Transverse colon (tissue), 4 donors: ENCODE measurements around the gene RAP1GAP2.

ENCODE experiments used
- EP300 ChIP-seq: sonication (generic); formaldehyde crosslinking; IDR thresholded peaks from one replicate; pipeline ENCODE4 v1.6.1; 2017; ENCODE audit warnings: antibody characterized with exemption, low read depth
- POLR2A ChIP-seq: fragments of 450-650 bp; IDR thresholded peaks from one replicate; pipeline ENCODE4 v1.6.1; 2016; ENCODE audit warnings: antibody characterized with exemption, mild to moderate bottlenecking, moderate library complexity
- POLR2AphosphoS5 ChIP-seq, 3 donors: sonication (generic); formaldehyde crosslinking; IDR thresholded peaks; one replicate each; pipeline ENCODE4 v1.6.1; 2016; ENCODE audit warnings: antibody characterized with exemption in 3 of 3
- TF ChIP-seq, protein P1 (sequence below), 5 experiments: fragments of 200-600 bp in 3 of 5; fragments of 450-650 bp in 2 of 5; sonication (generic) in 3 of 5; IDR thresholded peaks; 1 replicate in 2 of 5; 2 replicates in 3 of 5; pipeline ENCODE4 v1.5.1; 2016 to 2017; ENCODE audit warnings: antibody characterized with exemption in 5 of 5, inconsistent platforms in 3 of 5, mild to moderate bottlenecking in 2 of 5, moderate library complexity in 1 of 5

DNA sequence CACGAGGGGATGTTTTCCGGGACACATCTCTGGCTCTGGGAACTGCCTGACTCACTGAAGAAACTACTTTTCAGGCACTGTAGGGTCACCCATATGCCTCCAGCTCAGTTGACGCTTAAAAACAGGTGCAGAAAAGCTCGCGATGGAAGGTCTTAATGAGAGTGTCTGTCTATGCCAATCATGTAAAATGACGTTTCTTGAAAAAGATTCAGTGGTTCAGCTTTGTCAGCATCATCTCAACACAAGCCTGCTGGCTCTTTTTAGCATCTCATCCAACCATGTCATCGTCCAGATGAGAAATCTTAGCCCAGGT lies 239.7 kb downstream of the RAP1GAP2 start:
- TF ChIP-seq, protein P1, sequence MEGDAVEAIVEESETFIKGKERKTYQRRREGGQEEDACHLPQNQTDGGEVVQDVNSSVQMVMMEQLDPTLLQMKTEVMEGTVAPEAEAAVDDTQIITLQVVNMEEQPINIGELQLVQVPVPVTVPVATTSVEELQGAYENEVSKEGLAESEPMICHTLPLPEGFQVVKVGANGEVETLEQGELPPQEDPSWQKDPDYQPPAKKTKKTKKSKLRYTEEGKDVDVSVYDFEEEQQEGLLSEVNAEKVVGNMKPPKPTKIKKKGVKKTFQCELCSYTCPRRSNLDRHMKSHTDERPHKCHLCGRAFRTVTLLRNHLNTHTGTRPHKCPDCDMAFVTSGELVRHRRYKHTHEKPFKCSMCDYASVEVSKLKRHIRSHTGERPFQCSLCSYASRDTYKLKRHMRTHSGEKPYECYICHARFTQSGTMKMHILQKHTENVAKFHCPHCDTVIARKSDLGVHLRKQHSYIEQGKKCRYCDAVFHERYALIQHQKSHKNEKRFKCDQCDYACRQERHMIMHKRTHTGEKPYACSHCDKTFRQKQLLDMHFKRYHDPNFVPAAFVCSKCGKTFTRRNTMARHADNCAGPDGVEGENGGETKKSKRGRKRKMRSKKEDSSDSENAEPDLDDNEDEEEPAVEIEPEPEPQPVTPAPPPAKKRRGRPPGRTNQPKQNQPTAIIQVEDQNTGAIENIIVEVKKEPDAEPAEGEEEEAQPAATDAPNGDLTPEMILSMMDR (IDR thresholded peaks at IDR 0.05), result no peak
- TF ChIP-seq POLR2A (no peak), POLR2AphosphoS5 (IDR thresholded peaks at IDR 0.05) (no peak), EP300 (no peak)
